GM12873 (cell line): ENCODE data around the gene DNAJA4.

Experiments
- TF ChIP-seq, protein P1 (sequence below): IDR thresholded peaks from 2 replicates; pipeline ENCODE4 v1.5.1; 2012; ENCODE audit warnings: low read depth, mild to moderate bottlenecking, moderate library complexity, low read length, control low read depth; ENCODE audit not compliant: insufficient read depth; ENCODE audit errors: missing control alignments

The DNAJA4 gene

DNA sequence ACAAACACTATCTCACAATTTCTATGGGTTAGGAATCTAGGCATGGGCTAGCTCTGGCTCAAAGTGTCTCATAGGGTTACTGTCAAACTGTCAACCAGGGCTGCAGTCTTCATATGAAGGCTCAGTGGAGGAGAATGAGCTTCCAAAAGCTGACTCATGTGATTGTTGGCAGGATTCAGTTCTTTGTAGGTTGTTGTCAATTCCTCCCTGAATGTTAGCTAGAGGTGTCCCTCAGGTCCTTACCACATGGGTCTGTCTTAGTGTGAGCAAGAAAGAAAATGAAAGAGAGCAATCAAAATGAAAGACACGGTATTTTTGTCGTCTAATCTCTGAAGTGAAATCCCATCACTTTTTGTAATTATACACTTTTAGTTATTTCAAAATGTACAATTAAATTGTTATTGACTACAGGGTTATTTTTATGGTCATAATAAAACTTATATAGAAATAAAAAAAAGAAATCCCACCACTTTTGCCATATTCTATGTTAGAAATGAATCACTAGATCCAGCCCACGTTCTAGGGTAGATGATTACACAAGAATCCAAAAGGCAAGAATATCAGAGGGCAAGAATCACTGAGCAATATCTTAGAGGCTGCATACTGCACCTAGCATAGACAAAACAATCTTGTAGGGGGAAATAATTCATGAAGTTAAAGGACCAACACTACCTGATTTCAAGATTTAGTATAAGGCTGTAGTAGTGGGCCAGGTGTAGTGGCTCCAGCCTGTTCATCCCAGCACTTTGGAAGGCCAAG is 38.4 kb upstream of the DNAJA4 start:
- TF ChIP-seq, protein P1, sequence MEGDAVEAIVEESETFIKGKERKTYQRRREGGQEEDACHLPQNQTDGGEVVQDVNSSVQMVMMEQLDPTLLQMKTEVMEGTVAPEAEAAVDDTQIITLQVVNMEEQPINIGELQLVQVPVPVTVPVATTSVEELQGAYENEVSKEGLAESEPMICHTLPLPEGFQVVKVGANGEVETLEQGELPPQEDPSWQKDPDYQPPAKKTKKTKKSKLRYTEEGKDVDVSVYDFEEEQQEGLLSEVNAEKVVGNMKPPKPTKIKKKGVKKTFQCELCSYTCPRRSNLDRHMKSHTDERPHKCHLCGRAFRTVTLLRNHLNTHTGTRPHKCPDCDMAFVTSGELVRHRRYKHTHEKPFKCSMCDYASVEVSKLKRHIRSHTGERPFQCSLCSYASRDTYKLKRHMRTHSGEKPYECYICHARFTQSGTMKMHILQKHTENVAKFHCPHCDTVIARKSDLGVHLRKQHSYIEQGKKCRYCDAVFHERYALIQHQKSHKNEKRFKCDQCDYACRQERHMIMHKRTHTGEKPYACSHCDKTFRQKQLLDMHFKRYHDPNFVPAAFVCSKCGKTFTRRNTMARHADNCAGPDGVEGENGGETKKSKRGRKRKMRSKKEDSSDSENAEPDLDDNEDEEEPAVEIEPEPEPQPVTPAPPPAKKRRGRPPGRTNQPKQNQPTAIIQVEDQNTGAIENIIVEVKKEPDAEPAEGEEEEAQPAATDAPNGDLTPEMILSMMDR, result no peak

DNA sequence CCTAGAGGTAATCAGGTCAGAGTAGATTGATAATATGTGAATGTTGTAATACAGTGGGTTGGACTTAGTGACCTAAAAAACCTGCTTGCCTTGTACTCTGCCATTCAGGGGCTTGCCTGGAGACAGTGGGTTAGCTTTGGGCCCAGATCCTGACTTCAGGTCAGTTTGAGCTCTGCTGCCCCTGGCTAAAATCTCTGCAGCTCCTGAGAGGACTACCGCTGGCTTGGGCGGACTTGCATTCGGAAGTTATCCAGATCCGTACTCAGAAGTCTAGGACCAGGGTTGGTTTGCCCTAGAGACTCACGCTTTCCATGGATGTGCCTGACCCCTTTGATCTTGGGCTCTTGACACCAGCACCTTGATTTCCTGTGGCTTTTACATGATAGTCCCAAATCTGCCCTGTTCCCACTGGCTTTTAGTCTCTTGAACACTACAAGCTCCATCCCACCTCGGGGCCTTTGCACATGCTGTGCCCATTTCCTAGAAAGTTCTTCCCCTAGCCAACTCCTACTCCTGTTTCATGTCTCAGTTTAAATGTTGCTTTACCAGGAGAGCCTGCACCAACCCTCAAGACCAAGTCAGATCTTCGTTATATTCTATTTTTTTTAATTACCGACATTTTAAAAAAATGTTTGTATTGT is 35.9 kb upstream of the DNAJA4 start:
- TF ChIP-seq, protein P1, result no peak

DNA sequence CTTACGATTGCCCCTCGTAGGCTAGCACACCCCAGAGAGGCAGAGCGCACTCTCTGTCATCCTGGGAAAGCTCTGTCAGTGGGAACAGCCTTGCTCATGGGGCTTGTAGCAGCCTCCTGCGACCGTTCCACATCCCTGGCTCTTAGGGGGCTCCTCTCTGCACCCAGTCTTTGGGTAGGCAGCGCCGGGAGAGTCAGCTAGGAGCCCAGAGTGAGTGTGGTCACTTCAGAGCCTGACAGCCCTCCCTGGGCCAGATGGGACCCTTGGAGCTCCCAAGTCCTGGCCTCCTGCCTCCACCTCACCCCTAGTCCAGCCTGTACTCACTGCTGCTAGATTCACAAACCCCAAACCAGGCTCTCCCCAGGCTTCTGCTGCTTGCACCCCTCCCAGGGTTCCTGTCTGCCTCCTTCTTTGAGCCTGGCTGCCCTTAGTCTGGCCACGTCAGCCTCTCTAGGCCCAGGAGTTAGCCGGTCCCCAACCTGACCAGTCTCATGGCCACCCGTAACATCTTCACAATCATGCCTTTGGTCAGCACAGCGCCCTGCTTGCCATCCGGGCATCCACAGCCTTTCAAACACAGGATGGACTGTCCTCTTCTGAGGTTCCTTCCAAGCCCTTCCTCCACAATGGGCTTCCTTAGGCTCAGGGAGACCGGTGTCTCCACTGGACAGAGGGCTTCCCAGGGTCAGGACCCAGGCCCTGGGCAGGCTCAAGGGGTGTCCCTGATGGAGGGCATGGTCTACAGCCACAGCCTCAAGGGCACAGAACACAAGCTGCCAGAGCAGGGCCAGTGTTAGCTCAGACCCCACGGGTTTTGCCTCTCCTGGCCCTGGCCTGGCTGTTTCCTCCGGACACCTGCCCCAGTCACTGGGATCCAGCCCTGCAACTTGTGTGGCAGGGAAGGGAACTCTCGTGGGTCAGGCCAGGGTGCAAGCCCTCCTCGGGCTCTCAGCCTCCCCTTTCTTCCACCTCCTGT is 34.6 kb upstream of the DNAJA4 start:
- TF ChIP-seq, protein P1, result no peak

DNA sequence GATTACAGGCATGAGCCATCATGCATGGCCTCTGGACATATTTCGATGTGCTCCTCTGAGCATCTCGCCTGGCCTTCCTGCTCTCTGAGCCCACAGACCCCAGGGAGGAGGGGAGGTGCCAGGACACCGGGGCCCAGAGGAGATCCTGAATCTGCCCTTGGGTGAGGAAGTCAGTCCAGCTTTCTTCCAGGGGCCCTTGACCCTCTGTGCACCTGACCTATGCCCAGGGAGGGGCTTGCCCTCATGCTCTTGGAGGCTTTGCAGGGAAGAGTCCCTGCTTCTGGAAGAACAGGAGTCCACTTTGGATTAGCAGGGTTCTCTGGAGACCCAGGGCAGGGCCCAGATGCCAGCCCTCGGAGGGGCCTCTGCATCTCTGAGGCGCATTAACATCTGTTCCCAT is 31.4 kb upstream of the DNAJA4 start:
- TF ChIP-seq, protein P1, result no peak

DNA sequence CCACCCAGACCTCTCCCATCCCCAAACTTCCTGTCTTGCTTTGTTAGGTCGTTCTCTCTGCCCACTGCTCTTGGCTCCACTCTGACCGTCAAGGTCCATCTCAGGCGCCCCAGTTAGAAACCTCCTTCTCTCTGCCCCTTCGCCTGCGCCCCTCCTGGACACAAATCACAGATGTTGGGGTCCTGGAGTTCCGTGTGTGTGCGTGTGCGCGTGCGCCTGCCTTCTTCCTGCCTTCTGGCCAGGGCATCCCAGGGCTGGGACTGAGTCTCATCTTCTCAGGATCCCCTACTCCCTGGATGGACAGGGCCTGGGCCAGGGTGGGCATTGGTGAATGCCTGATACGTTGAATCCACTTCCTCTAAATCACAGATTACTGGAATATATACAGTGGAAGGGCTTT is 30.9 kb upstream of the DNAJA4 start:
- TF ChIP-seq, protein P1, result no peak

DNA sequence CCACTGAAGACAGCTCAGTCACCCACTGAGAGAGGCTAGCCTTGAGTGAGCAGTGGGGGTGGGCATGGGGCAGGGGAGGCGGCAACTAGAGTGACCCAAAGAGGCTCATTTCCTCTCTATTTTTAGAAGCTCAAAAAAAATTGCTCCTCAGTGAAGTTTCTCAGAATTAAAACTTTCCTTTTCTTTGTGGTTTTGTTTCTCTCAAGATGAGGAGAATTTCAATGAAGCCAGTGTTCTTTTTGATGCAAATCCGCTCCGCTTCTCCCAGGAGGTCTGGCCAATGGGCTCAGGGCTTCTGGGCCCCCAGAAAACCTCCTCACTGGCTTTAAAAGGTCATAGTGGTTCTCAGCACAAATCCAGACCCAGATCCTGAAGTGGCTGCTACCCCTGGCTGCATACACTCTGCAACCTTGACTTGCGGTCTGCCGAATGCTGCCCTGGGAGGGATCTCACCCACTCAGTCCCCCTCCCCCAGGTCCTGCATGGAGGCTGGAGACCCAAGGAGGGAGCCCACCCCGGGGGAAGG is 29.8 kb upstream of the DNAJA4 start, which contains the start of gene ACSBG1:
TSS of gene ACSBG1 (minus strand) at position 51 of the 526 bp plus-strand sequence. CDS start 64 bp downstream, outside the sequence.
- TF ChIP-seq, protein P1, result no peak

DNA sequence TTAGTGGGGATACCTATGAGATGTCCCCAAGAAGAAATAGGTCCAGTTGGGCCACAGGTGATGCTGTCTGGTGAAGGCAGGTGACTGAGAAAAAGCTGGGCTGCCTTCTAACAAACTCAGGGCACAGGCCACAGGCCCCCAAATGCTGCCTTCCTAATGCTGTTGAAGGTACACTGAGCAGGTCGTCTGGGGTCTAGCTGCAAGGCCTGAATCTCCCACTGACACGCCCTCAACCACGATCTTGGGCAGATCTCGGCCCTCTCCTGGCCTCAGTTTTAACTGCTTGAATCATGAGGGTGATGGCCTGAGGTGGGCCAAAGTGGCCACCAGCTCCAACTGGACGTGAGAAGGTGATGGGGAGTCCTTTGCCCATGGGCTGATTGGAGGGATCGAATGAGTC is 27.9 kb upstream of the DNAJA4 start:
- TF ChIP-seq, protein P1, result no peak
